GM21723 (cell line): ENCODE data around the gene TNIK.

ENCODE experiments used
- ATAC-seq: cut with Tn5 transposase; IDR thresholded peaks from one replicate; pipeline ENCODE4 v1.9.1; 2021; ENCODE audit warnings: mild to moderate bottlenecking, moderate library complexity; ENCODE audit not compliant: unreplicated experiment

The TNIK gene

GRCh38 chr3:171366043-171366442, 94.2 kb downstream of the TNIK start:
- ATAC-seq: no peak

GRCh38 chr3:171365489-171365888, 94.7 kb downstream of the TNIK start:
- ATAC-seq: no peak

DNA sequence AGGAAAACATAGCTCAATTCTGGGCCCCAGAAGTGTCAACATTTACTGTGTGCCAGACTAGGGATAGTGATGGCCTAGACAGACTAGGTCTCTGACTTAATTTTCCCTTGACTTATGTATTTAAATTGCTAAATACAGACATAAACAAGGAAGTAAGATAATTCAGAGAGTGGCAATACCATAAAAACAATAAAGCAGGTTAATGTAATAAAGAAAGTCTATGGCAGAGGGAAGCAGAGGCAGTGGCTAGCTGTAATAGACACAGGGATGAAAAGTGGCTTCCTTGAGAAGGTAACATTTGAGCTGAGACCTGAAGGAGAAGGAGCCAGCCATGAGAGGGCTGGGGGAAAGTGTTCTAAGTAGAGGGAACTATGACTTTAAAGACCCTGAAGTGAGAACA, 95.7 kb downstream of the TNIK start:
- ATAC-seq: no peak

GRCh38 chr3:171363202-171363601, 97.0 kb downstream of the TNIK start:
- no peak for ATAC-seq

GRCh38 chr3:171362575-171362974, 97.6 kb downstream of the TNIK start:
- no peak for ATAC-seq

DNA sequence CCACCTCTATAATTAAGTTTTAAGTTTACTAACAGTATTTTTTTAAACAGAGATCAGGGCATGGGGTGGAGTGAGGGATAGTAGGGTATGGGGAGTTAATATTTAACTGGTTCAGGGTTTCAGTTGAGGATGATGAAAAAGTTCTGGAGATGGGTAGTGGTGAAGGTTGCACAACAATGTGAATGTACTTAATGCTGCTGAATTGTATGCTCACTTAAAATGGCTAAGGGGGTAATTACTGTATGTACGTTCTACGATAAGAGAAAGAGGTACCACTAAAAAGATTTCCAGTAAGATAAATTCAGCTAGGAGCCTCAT, 101.4 kb downstream of the TNIK start:
- no peak for ATAC-seq

DNA sequence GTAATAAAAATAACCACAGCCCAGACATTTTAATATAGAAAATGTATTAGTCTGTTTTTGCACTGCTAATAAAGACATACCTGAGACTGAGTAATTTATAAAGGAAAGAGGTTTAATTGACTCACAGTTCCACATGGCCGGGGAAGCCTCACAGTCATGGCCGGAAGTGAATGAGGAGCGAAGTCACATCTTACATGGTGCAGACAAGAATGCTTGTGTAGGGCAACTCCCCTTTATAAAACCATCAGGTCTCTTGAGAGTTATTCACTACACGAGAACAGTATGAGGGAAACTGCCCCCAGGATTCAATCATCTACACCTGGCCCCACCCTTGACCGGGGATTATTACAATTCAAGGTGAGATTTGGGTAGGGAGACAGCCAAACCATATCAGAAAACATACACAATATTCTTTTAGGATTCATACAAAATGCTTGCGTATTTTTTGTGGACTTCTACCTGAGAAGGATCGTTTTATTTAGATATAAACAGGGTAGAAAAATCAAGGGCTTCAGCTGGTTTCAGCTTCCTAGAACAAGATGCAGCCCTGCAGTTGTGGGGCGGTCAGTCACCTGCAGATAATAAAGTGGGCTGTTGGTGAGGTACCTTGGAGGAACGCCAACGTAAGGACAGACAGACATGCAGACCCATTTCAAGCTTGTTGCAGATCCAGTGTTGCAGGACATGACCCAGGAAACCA, 101.9 kb downstream of the TNIK start:
- no peak for ATAC-seq

- ATAC-seq: no peak
Measured at GRCh38 chr3:171357721-171358120, 102.5 kb downstream of the TNIK start.

DNA sequence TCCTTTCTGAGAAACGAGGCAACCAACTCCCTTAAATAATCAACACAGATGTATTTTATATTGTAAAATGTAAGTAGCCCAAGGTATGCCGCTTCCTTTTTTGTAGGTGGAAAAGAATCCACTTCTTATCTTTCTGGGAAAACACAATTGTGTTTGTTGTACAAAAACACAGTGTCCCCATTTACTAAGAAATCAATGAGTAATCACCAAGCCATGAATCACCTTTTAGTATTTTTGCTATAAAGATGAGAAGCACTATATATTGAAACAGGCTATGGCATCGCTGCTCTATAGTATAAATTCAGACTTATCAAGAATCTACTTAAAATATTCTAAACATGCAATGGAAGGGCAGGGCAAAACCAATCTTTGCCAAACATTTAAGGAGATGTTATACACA, 104.0 kb downstream of the TNIK start:
- ATAC-seq: no peak

GRCh38 chr3:171354706-171355582, 105.3 kb downstream of the TNIK start:
- no peak for ATAC-seq

GRCh38 chr3:171354049-171354705, 106.0 kb downstream of the TNIK start:
- no peak for ATAC-seq

DNA sequence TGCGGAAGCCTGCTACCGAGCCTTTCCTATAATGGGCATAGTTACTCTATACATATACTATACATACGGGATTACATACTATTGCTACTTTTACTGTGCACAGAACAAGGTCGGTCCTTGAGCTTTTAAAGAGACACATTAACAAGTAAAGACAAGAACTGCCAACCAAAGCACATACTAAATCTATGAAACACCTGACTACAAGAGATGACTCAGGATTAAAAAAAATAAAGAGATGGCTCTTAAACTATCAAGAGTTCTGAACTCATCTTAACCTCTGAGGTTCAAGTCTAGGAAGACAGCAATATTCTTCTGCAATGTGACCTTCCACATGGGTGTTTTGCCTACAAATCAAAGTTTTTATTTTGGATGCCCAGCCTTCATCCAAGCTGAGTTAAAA, 106.8 kb downstream of the TNIK start:
- no peak for ATAC-seq

- ATAC-seq: no peak
Measured at GRCh38 chr3:171352387-171352935, 107.7 kb downstream of the TNIK start.

DNA sequence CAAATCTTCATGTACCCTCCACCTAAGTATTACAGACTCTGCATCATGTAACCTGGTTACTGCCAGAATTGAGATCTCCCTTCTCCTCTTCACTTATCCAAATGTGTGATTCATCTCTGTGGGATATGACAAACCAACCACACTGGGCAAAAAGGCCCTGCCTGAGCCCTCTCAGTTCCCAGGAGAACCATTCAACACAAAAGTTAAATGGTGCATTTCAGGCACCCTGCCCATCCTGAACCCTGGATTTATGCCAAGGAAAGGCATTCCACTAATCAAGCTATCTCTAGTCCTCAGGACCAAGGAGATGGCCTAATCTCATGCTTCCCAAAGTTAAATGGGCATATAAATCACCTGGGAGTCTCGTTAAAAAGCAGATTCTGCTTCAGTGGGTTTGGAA, 108.5 kb downstream of the TNIK start:
- no peak for ATAC-seq

- no peak for ATAC-seq
Measured at GRCh38 chr3:171350364-171350763, 109.8 kb downstream of the TNIK start.

- no peak for ATAC-seq
Measured at GRCh38 chr3:171349392-171349791, 110.8 kb downstream of the TNIK start.

GRCh38 chr3:171348121-171348520, 112.1 kb downstream of the TNIK start:
- ATAC-seq: peak; percentile 20

DNA sequence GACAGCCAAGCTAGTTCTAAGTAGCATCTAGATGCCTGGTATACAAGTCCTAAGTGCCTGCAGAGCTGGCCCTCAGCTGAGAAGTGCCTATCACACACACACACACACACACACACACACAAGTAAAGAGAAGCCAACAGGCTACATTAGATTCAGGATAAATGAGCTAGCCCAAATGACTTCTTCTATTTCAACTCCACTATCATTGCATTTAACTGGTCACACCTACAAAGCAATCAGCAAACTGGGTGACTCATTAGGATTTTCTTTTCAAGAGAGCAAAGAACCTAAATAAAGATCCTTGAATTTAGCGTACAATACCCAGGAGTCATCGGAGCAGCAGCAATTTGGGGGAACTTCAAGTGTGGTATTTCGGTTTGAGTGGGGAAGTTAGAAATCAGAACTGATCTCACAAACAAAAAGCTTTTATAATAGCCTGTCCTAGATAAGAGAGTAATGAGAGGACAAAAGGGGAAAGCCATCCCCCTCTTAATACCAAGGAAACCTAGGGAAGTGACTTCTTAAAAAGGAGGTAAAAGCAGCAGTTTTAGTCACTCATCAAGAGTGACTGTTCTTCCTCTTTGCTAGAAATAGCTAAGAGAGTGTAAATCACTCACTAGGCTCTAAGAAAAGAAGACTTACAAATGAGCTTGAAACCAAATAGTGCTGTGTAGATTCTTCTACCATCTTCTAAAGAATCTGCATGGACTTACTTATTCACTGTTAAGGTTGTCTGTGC, 112.7 kb downstream of the TNIK start:
- peak; percentile 76 for ATAC-seq

DNA sequence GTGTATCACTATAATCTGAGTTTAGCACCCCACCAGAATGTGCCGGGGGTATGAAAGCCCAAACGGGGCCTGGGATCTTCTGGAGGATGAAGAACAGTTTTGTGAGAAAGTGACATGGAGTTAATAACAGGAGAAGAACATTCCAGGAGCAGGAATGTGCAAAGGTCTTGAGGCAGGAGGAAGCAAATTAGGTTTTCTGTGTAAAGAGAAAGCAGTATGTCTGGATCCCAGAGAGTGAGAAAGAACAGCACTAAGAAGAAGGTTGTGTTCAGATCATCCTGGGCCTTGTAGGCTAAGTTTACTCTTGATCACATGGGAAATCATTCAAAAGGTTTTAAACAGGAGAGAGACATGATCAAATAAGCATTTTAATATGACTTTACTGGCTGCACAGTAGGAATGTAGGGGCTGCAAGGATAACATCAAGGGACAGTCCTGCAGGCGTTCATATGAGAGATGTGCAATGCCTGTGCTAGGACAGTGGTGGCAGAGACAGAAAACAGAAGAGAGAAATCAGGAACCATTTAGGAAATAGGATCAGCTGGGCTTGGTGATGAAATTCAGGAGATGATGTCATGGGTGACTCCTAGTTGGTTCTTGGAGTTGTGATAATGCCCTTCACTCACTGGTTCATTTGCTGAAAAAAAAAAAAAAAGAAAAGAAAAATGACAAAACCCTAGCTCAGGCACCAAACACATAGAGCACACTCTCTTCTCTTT, 113.5 kb downstream of the TNIK start:
- no peak for ATAC-seq

GRCh38 chr3:171346019-171346418, 114.2 kb downstream of the TNIK start:
- no peak for ATAC-seq
